ENCODE results near the gene F5.

F5 gene

DNA sequence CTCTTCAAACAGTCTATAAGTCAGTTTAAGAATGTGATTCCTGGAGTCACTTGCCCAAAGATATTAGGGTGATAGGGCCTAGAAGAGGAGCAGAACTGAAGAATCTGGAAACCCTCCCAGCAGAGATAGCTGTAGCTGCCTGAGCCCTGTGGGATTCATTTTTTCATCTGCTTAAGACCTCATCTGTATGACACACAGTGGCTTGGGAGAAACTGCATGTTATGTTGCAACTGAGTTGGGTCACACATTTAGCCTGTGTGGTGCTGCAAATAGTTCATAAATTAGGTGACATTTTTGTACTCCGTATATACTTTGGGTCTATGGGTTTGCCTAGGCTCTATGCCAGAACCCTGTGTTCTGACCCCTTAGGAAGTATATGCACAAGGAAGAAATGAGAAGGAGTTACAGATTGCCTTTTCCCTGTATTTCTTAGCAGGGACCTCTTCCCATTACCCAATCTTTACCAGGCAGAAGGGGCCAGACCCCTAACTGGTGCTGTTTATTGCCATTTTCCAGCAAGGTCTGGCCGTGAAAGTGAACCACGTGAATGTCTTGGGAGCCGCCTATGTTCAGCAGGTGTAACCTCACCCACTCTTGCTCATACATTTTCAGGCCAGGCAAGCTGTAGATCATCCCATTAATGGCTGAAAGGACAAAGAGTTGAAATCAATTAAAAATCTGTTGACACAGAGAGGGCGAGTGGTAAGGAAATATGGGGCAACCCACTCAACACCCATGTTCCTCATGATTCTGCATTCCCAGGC lies 58.6 kb downstream of the F5 start:
- in situ Hi-C loops (cut with HindIII; ENCODE audit: low pct_unique_long_range_greater_than_20kb, low sequenced_read_pairs) = no loop called here
- peak in 1 of 2 experiments; percentile 16 for DNase-seq (ENCODE audit: low read depth in 1 of 2, low spot score in 1 of 2)
- TF ChIP-seq JUND (IDR thresholded peaks at IDR 0.05; ENCODE audit: low read depth) = no peak

DNA sequence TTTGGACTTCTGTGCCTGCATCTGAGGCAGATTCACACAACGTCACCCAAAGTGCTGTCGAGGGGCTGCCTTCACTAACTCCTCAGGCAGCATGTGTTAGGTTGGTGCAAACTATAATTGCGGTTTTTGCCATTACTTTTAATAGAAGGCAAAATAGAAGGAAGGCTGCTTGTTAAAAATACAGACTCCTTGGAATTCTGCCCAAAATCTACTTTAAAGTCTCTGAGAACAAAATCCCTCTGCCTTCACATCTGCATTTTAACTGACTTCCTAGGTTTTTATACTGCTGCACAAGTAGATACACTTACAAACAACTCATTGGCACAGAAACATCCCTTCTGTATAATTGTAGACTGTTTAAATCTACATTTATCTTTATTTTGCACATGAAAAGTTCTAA lies 59.3 kb downstream of the F5 start:
- DNase-seq (ENCODE audit: low read depth in 1 of 2, low spot score in 1 of 2) = no peak
- in situ Hi-C loops (cut with HindIII; ENCODE audit: low pct_unique_long_range_greater_than_20kb, low sequenced_read_pairs) = no loop called here
- no peak for TF ChIP-seq JUND (IDR thresholded peaks at IDR 0.05; ENCODE audit: low read depth)

DNA sequence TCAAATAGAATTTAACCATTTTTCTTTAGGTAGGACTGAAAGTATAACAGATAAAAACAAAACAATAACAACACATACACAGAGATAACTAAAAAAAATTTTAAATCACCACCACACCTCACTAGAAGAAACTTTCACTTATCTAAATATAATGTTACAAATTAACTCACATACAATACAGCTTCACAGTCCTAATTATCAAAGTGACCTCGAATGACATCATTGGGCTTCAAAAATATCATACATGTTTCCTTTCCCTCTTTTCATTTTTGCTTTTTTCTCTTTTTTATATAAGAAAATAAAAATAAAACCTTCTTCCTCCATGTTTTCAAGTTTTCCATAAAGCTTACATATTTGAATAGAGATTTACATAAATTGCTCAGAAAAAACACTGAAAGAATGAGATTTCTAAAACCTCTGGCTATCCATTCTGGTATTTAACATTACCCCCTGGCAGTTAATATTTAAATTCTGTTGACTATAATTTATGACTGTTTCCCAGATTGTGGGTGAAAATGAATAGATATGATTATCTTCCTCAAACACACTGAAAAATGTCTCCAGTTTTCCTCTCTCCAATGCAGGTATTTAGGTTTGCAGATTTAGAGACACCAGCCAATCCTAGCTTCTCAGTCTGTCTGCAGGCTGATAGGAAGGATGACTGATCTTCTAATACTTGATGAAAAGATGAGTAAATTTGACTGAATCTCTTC lies 60.0 kb downstream of the F5 start:
- DNase-seq (ENCODE audit: low read depth in 1 of 2, low spot score in 1 of 2) = no peak
- no peak for TF ChIP-seq JUND (IDR thresholded peaks at IDR 0.05; ENCODE audit: low read depth)
- in situ Hi-C loops (cut with HindIII; ENCODE audit: low pct_unique_long_range_greater_than_20kb, low sequenced_read_pairs) = no loop called here

DNA sequence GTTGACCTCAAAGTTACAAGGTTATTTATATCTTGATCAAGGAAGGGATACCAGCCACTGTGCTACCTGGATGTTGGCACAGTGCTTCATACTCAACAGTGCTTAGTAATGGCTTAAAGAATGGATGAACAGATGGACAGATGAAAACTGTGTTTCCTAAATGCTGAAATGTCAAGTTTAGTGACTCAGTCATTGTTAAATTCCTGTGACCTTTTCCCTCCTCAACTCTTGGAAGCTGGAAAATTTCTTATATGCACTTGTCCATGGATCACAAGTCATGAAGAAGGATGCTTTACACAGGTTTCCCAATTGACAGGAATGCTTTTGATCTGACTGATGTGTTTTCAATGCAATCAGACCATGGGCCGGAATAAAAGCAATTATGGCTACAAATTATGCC lies 60.9 kb downstream of the F5 start:
- no peak for DNase-seq (ENCODE audit: low read depth in 1 of 2, low spot score in 1 of 2)
- in situ Hi-C loops (cut with HindIII; ENCODE audit: low pct_unique_long_range_greater_than_20kb, low sequenced_read_pairs) = no loop called here
- no peak for TF ChIP-seq JUND (IDR thresholded peaks at IDR 0.05; ENCODE audit: low read depth)

DNA sequence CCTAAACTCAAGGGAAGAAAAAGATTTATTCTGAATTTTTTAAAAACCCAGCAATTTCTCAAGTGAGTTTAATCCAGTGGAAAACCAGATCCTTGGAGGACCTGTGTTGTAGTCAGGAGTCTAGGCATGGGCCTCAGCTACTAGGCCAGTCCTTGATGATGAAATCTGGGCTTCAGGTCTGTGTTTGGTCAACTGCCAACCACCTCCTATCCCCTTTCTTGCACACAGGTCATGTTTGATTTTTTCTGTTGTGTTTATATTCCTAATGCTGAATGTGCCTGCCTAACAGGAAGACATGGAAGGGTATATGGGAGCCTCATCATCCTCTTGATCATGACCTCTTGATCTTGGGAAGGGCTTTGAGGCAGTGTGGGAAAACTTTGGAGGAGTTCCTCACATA lies 62.4 kb downstream of the F5 start:
- TF ChIP-seq JUND (IDR thresholded peaks at IDR 0.05; ENCODE audit: low read depth) = no peak
- DNase-seq (ENCODE audit: low read depth in 1 of 2, low spot score in 1 of 2) = no peak
- in situ Hi-C loops (cut with HindIII; ENCODE audit: low pct_unique_long_range_greater_than_20kb, low sequenced_read_pairs) = no loop called here

DNA sequence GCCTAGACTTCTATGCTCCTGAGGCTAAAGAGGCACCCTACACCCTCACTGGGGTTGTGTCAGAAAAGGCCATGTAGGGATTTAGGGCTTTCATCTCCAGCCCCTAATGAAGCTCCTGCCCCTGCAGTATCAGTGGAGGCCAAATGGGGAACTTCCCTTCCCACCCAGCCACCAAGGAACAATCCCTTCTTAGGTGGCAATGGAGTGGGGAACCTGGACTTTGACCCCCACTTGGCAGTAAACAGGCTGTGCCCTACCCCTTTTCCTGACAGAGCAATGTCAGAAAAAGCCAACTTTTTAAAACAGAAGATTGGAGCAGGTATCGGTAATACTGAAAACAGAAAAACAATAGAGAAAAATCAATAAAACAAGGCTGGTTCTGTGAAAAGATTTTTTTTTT lies 65.1 kb downstream of the F5 start:
- no peak for TF ChIP-seq JUND (IDR thresholded peaks at IDR 0.05; ENCODE audit: low read depth)
- DNase-seq (ENCODE audit: low read depth in 1 of 2, low spot score in 1 of 2) = no peak
- in situ Hi-C loops (cut with HindIII; ENCODE audit: low pct_unique_long_range_greater_than_20kb, low sequenced_read_pairs) = no loop called here

DNA sequence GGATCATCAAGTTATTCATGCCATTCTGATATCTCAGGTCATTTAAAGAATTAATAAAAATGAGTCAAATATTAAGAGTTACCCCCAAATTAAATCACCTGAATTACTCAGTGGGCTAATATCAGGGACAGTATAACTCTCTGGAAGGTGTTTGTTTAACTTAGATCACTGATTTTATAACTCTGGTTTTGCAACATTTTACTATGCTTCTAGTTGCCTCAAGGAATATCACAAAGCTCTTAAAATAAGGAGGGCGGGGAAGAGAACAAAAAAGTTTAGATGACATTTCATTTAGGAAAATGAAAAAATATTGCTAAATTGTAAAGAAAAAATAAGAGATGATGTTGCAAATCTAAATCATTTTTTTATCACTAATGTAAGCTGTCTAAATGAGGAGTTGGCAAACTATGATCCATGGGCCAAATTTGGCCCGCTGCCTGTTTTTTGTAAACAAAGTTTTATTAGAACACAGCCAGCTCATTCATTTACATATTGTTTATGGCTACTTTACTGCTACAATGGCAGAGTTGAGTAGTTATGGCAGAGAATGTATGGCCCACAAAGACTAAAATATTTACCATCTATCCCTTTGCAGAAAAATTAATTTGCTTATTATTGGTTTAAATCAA lies 68.6 kb downstream of the F5 start:
- DNase-seq (ENCODE audit: low read depth in 1 of 2, low spot score in 1 of 2) = no peak
- in situ Hi-C loops (cut with HindIII; ENCODE audit: low pct_unique_long_range_greater_than_20kb, low sequenced_read_pairs) = no loop called here
- no peak for TF ChIP-seq JUND (IDR thresholded peaks at IDR 0.05; ENCODE audit: low read depth)

DNA sequence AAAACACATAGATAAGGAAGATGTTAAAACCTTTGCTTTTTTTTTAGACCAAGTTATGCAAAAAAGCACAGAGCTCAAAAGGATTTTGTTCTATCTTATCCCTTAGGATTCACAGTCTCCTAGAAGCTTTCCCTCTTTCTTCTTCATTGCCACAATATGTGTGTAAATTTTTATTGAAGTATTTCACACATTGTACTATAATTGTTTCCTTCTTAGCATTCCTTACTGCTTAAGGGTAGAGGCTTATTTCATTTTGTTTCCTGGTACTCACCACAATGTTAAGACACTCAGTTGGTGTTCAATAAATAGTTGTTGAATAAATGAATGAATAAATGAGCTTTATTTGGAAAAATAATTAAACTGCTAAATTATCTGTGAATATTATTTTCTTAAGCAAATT lies 70.6 kb downstream of the F5 start:
- in situ Hi-C loops (cut with HindIII; ENCODE audit: low pct_unique_long_range_greater_than_20kb, low sequenced_read_pairs) = no loop called here
- no peak for DNase-seq (ENCODE audit: low read depth in 1 of 2, low spot score in 1 of 2)
- TF ChIP-seq JUND (IDR thresholded peaks at IDR 0.05; ENCODE audit: low read depth) = no peak

DNA sequence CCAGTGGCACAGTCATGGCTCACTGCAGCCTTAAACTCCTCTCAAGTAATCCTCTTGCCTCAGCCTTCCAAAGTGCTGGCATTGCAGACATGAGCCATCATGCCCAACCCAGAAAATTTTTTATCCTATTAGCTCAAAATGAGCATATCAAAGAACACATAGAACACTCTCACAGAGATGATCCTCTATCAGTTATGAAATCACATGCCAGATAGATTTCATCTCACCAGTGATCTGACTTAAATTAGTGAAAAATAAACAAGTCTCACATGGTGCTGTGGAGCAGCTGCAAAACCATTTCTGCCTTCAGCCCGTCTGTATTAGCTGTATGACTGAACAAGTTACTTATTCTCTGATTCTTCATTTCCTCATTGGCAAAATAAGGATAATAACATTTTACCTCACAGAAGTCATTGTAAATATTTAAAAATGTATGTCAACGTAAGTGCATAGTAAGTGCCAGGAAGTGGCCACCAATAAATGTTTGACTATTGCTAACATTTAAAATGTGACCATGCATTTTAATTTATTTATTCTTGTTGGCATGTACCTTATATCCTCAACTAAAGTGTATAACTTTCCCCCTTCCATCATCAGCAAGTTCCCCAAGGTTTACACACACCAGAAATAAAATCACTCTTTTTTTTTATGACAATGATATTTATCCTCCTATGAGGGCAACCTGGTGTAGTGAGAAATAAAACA lies 71.6 kb downstream of the F5 start:
- DNase-seq (ENCODE audit: low read depth in 1 of 2, low spot score in 1 of 2) = no peak
- no peak for TF ChIP-seq JUND (IDR thresholded peaks at IDR 0.05; ENCODE audit: low read depth)
- in situ Hi-C loops (cut with HindIII; ENCODE audit: low pct_unique_long_range_greater_than_20kb, low sequenced_read_pairs) = no loop called here

DNA sequence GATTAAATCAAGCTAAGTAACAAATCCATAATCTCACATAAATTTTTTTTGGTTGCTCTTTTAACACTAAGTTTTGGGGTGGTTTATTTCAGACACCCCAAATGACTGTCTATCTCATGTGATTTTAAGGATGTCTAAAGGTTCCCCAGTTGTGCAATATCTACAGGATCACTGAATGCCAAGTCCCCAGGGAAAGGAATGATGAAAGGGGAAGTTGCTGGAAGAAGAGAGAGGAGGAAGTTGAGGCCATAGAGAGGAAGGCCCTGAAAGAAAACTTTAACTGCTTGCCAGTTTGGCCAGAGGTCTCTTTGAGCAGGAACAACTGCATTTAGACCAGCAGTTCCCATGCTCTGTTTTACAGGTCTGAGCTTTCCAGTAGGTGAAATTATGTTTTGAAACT lies 73.1 kb downstream of the F5 start:
- no peak for DNase-seq (ENCODE audit: low read depth in 1 of 2, low spot score in 1 of 2)
- in situ Hi-C loops (cut with HindIII; ENCODE audit: low pct_unique_long_range_greater_than_20kb, low sequenced_read_pairs) = no loop called here
- TF ChIP-seq JUND (IDR thresholded peaks at IDR 0.05; ENCODE audit: low read depth) = no peak

DNA sequence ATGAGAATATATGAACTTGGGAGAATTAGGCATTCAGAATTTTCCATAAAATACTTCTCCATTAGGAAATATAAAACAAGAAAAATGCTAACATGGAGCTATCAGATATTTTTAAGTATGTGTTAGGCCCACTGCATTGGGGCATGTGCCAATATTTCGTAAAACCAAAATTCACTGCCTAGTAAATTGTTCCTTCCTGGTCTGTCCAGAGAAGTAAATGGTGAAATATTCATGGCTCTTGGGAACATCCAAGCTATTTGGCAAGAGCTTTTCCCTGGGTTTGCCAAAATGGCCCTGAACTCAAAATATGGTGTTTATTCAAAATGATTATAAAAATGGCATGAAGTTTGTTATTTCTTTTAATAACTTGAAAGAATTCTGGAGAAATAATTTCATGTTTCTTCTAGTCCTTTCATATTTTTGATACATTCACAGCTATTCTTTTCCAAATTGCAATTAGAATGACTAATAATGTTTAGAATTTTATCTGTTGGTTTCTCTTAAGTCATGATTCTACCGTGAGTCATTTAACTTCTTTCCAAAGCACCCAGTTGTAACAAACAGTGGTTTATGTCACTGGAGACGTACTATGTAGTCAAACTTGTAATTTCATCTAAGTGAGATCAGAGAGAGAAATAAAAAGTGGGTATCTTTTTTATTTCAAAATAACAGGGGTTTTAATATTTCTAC lies 74.8 kb downstream of the F5 start:
- DNase-seq (ENCODE audit: low read depth in 1 of 2, low spot score in 1 of 2) = no peak
- TF ChIP-seq JUND (IDR thresholded peaks at IDR 0.05; ENCODE audit: low read depth) = no peak
- in situ Hi-C loops (cut with HindIII; ENCODE audit: low pct_unique_long_range_greater_than_20kb, low sequenced_read_pairs) = no loop called here

DNA sequence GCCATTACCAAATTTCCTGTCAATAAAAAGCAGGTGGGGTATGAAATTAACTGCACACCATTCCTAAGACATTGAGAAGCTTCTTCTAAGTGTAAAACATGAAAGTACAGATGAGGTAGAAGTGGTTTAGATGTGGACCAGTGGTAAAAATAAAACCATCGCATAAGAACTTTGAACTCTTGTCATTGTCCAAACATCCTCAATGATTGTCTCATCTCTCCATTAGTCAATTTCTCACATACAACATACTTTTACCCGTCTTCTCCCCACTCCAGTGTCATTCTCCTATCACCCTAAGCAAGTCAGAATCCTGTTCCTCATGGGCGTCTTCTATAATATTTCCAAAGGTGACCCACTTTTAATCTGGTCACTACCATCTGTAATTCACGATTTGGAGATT lies 76.2 kb downstream of the F5 start:
- TF ChIP-seq JUND (IDR thresholded peaks at IDR 0.05; ENCODE audit: low read depth) = no peak
- DNase-seq (ENCODE audit: low read depth in 1 of 2, low spot score in 1 of 2) = no peak
- in situ Hi-C loops (cut with HindIII; ENCODE audit: low pct_unique_long_range_greater_than_20kb, low sequenced_read_pairs) = no loop called here
